ENCODE measurements around the gene ASTL.

ASTL gene

GRCh38 chr2:96158554-96158940 lies 20.2 kb upstream of the ASTL start:
- no peak for DNase-seq

GRCh38 chr2:96157649-96158553 lies 19.6 kb upstream of the ASTL start:
- DNase-seq = peak; percentile 96

GRCh38 chr2:96156926-96157648 lies 18.8 kb upstream of the ASTL start:
- no peak for DNase-seq

GRCh38 chr2:96156011-96156820 lies 17.9 kb upstream of the ASTL start:
- DNase-seq = peak; percentile 46

- no peak for DNase-seq
These were observed 16.4 kb upstream of the ASTL start for GRCh38 chr2:96154506-96155380.

GRCh38 chr2:96153991-96154431 lies 15.7 kb upstream of the ASTL start:
- DNase-seq = no peak

- DNase-seq = no peak
These were observed 15.0 kb upstream of the ASTL start for GRCh38 chr2:96153291-96153713.

- no peak for DNase-seq
These were observed 14.2 kb upstream of the ASTL start for GRCh38 chr2:96152304-96153161.

- no peak for DNase-seq
These were observed 13.4 kb upstream of the ASTL start for GRCh38 chr2:96151595-96152303.

- DNase-seq = no peak
These were observed 12.7 kb upstream of the ASTL start for GRCh38 chr2:96150791-96151594.

GRCh38 chr2:96150007-96150640 lies 11.8 kb upstream of the ASTL start:
- DNase-seq = no peak

- peak; percentile 97 for DNase-seq
These were observed 10.3 kb upstream of the ASTL start for GRCh38 chr2:96148410-96149217.

GRCh38 chr2:96147593-96148201 lies 9.4 kb upstream of the ASTL start:
- no peak for DNase-seq

- no peak for DNase-seq
These were observed 8.7 kb upstream of the ASTL start for GRCh38 chr2:96146881-96147592.

GRCh38 chr2:96146153-96146880 lies 8.0 kb upstream of the ASTL start:
- peak; percentile 92 for DNase-seq

GRCh38 chr2:96145848-96146152 lies 7.5 kb upstream of the ASTL start:
- no peak for DNase-seq

Data from stimulated activated naive CD4-positive, alpha-beta T cell treated with Interleukin-2 at 50 U/mL for 16 hours (primary cell).